ENCODE results near the gene ERCC2. TPM values are rescaled to one million over a fixed set of nuclear protein-coding genes. Genes with fewer than 3 reads are reported as not detected.

ERCC2 gene
- total and polyA plus RNA-seq, 2 experiments from 2014 or later, result 33.3 to 81.1 TPM

DNA sequence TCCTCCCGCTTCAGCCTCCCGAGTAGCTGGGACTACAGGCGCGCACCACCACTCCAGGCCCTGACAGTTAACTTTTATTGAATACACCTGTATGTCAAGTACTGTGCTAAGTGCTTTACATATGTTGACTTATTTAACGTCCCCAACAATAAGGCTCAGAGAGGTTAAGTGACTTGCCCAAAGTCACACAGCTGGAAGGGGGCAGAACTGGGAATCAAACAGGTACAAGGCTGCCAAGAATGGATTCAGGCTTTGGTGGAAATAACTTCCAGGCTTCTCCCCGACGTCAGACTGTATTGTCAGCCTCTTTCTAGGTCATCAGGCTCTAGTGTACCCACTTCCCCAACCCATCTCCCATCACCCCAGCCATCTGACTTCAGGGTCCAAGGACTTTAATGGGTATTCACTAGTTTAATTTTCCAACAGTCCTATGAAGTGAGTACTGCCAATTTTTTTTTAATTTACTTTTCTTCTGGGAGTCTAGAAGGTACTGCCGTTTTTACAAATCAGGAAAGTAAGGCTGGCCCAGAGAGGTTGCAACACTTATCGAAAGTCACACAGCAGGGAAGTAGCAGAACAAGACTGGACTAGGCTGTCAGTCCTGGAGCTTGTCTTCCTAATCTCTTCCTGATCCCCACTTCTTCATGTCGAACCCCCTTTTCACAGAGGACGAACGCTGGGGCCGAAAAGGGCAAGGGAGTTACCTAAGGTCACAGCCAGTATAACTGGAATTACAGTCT lies 42.8 kb downstream of the ERCC2 start:
- no peak overlapping the region for H3K27ac Mint-ChIP-seq
- DNase-seq (ENCODE audit: low spot score) (no peak), ATAC-seq (no peak)
- no peak overlapping the region for H3K4me2 ChIP-seq
- peaks cover 26% of the 10 kb centered on the region for H3K27me3 Mint-ChIP-seq (ENCODE audit: insufficient read depth, low read depth, poor library complexity)
- no peaks in the 10 kb centered on the region; the same call in 2 of the 3 replicates for H3K9me3 Mint-ChIP-seq
- no peaks in the 10 kb centered on the region for H3K36me3 ChIP-seq (ENCODE audit: insufficient read depth)
- TF ChIP-seq ZNF331 (CRISPR knock-in tag; IDR thresholded peaks at IDR 0.05; ENCODE audit: low read depth) (no peak), EZH2phosphoT487 (IDR thresholded peaks at IDR 0.05; ENCODE audit: unreplicated experiment) (no peak), EZH2 (IDR thresholded peaks at IDR 0.05; ENCODE audit: low read depth, unreplicated experiment) (no peak), JUNB (IDR thresholded peaks at IDR 0.05; ENCODE audit: unreplicated experiment) (no peak), POLR2AphosphoS5 (IDR thresholded peaks at IDR 0.05; ENCODE audit: low read depth) (no peak), NANOG (IDR thresholded peaks at IDR 0.05; ENCODE audit: borderline replicate concordance) (no peak), CREB1 (CRISPR knock-in tag; IDR thresholded peaks at IDR 0.05; ENCODE audit: low read depth) (no peak), ZNF114 (CRISPR knock-in tag; IDR thresholded peaks at IDR 0.05) (no peak), STAT1 (IDR thresholded peaks at IDR 0.05; ENCODE audit: unreplicated experiment) (no peak)
- TF ChIP-seq, protein P1, sequence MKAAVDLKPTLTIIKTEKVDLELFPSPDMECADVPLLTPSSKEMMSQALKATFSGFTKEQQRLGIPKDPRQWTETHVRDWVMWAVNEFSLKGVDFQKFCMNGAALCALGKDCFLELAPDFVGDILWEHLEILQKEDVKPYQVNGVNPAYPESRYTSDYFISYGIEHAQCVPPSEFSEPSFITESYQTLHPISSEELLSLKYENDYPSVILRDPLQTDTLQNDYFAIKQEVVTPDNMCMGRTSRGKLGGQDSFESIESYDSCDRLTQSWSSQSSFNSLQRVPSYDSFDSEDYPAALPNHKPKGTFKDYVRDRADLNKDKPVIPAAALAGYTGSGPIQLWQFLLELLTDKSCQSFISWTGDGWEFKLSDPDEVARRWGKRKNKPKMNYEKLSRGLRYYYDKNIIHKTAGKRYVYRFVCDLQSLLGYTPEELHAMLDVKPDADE (IDR thresholded peaks at IDR 0.05), result no peak
- TF ChIP-seq, protein P2, sequence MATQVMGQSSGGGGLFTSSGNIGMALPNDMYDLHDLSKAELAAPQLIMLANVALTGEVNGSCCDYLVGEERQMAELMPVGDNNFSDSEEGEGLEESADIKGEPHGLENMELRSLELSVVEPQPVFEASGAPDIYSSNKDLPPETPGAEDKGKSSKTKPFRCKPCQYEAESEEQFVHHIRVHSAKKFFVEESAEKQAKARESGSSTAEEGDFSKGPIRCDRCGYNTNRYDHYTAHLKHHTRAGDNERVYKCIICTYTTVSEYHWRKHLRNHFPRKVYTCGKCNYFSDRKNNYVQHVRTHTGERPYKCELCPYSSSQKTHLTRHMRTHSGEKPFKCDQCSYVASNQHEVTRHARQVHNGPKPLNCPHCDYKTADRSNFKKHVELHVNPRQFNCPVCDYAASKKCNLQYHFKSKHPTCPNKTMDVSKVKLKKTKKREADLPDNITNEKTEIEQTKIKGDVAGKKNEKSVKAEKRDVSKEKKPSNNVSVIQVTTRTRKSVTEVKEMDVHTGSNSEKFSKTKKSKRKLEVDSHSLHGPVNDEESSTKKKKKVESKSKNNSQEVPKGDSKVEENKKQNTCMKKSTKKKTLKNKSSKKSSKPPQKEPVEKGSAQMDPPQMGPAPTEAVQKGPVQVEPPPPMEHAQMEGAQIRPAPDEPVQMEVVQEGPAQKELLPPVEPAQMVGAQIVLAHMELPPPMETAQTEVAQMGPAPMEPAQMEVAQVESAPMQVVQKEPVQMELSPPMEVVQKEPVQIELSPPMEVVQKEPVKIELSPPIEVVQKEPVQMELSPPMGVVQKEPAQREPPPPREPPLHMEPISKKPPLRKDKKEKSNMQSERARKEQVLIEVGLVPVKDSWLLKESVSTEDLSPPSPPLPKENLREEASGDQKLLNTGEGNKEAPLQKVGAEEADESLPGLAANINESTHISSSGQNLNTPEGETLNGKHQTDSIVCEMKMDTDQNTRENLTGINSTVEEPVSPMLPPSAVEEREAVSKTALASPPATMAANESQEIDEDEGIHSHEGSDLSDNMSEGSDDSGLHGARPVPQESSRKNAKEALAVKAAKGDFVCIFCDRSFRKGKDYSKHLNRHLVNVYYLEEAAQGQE (IDR thresholded peaks at IDR 0.05; ENCODE audit: unreplicated experiment), result no peak
- TF ChIP-seq, protein P3, sequence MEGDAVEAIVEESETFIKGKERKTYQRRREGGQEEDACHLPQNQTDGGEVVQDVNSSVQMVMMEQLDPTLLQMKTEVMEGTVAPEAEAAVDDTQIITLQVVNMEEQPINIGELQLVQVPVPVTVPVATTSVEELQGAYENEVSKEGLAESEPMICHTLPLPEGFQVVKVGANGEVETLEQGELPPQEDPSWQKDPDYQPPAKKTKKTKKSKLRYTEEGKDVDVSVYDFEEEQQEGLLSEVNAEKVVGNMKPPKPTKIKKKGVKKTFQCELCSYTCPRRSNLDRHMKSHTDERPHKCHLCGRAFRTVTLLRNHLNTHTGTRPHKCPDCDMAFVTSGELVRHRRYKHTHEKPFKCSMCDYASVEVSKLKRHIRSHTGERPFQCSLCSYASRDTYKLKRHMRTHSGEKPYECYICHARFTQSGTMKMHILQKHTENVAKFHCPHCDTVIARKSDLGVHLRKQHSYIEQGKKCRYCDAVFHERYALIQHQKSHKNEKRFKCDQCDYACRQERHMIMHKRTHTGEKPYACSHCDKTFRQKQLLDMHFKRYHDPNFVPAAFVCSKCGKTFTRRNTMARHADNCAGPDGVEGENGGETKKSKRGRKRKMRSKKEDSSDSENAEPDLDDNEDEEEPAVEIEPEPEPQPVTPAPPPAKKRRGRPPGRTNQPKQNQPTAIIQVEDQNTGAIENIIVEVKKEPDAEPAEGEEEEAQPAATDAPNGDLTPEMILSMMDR (conservative IDR thresholded peaks at IDR 0.05; ENCODE audit: low read depth in 2 of 2), result no peak
- TF ChIP-seq, protein P4, sequence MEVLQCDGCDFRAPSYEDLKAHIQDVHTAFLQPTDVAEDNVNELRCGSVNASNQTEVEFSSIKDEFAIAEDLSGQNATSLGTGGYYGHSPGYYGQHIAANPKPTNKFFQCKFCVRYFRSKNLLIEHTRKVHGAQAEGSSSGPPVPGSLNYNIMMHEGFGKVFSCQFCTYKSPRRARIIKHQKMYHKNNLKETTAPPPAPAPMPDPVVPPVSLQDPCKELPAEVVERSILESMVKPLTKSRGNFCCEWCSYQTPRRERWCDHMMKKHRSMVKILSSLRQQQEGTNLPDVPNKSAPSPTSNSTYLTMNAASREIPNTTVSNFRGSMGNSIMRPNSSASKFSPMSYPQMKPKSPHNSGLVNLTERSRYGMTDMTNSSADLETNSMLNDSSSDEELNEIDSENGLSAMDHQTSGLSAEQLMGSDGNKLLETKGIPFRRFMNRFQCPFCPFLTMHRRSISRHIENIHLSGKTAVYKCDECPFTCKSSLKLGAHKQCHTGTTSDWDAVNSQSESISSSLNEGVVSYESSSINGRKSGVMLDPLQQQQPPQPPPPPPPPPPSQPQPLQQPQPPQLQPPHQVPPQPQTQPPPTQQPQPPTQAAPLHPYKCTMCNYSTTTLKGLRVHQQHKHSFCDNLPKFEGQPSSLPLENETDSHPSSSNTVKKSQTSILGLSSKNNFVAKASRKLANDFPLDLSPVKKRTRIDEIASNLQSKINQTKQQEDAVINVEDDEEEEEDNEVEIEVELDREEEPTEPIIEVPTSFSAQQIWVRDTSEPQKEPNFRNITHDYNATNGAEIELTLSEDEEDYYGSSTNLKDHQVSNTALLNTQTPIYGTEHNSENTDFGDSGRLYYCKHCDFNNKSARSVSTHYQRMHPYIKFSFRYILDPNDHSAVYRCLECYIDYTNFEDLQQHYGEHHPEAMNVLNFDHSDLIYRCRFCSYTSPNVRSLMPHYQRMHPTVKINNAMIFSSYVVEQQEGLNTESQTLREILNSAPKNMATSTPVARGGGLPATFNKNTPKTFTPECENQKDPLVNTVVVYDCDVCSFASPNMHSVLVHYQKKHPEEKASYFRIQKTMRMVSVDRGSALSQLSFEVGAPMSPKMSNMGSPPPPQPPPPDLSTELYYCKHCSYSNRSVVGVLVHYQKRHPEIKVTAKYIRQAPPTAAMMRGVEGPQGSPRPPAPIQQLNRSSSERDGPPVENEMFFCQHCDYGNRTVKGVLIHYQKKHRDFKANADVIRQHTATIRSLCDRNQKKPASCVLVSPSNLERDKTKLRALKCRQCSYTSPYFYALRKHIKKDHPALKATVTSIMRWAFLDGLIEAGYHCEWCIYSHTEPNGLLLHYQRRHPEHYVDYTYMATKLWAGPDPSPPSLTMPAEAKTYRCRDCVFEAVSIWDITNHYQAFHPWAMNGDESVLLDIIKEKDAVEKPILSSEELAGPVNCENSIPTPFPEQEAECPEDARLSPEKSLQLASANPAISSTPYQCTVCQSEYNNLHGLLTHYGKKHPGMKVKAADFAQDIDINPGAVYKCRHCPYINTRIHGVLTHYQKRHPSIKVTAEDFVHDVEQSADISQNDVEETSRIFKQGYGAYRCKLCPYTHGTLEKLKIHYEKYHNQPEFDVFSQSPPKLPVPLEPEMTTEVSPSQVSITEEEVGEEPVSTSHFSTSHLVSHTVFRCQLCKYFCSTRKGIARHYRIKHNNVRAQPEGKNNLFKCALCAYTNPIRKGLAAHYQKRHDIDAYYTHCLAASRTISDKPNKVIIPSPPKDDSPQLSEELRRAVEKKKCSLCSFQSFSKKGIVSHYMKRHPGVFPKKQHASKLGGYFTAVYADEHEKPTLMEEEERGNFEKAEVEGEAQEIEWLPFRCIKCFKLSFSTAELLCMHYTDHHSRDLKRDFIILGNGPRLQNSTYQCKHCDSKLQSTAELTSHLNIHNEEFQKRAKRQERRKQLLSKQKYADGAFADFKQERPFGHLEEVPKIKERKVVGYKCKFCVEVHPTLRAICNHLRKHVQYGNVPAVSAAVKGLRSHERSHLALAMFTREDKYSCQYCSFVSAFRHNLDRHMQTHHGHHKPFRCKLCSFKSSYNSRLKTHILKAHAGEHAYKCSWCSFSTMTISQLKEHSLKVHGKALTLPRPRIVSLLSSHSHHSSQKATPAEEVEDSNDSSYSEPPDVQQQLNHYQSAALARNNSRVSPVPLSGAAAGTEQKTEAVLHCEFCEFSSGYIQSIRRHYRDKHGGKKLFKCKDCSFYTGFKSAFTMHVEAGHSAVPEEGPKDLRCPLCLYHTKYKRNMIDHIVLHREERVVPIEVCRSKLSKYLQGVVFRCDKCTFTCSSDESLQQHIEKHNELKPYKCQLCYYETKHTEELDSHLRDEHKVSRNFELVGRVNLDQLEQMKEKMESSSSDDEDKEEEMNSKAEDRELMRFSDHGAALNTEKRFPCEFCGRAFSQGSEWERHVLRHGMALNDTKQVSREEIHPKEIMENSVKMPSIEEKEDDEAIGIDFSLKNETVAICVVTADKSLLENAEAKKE (CRISPR knock-in tag; IDR thresholded peaks at IDR 0.05), result no peak
- peaks cover 13% of the 10 kb centered on the region for H3K4me1 Mint-ChIP-seq
- no peaks in the 10 kb centered on the region for H3K79me2 ChIP-seq (replicated peaks; ENCODE audit: insufficient read depth)
- no peaks in the 10 kb centered on the region for H4K20me1 ChIP-seq (replicated peaks; ENCODE audit: insufficient read depth)
- peaks cover 25% of the 10 kb centered on the region for H3K27me3 ChIP-seq (ENCODE audit: insufficient read depth)
- no peak overlapping the region for H3K27ac ChIP-seq (ENCODE audit: low read depth)
- peaks cover 18% of the 10 kb centered on the region for H3K4me1 ChIP-seq (ENCODE audit: insufficient read depth)
- H3K9me2 ChIP-seq (ENCODE audit: insufficient read depth), result no peaks in the 10 kb centered on the region
- H3K4me3 ChIP-seq, result no peak overlapping the region
- H3F3A ChIP-seq (replicated peaks; ENCODE audit: low read depth), result peaks cover 16% of the 10 kb centered on the region; the same call in 1 of the 2 replicates
- no peaks in the 10 kb centered on the region for H3K36me3 Mint-ChIP-seq (ENCODE audit: low read depth)
- no peak overlapping the region for H2AFZ ChIP-seq
- H3K4me3 Mint-ChIP-seq, result no peak overlapping the region

Data from GM23338 (cell line).